Right lobe of liver (tissue), 4 donors: Measurements from ENCODE around the gene RNF212.

Experiments
- CTCF ChIP-seq, 4 donors: fragments of 200-600 bp in 3 of 4; fragments of 450-650 bp in 1 of 4; IDR thresholded peaks; one replicate each; pipeline versions ENCODE4 v1.5.1 to v1.8.0; 2016 to 2022; ENCODE audit warnings: antibody characterized with exemption in 4 of 4, mild to moderate bottlenecking in 2 of 4
- POLR2A ChIP-seq: fragments of 450-650 bp; IDR thresholded peaks from one replicate; pipeline ENCODE4 v1.6.1; 2017; ENCODE audit warnings: antibody characterized with exemption, mild to moderate bottlenecking
- donor health status: DM: no; HTN: no; CAD: no.
- donor health status: DM: no; HTN: no; CAD: no.
- donor health status: DM: no; HTN: yes; CAD: no.

- TF ChIP-seq CTCF (IDR thresholded peaks at IDR 0.05): no peak
- no peak for TF ChIP-seq POLR2A
These were observed 27.4 kb downstream of the RNF212 start for GRCh38 chr4:1086011-1086410.
